IPS-20b (cell line): ENCODE data around the gene MBNL3.

ENCODE experiments used
- H3K27ac ChIP-seq: one replicate; pipeline ENCODE4 v1.5.1; 2013; ENCODE audit warnings: low read length
- H3K27me3 ChIP-seq: 2 replicates; pipeline ENCODE4 v1.6.1; 2013; ENCODE audit warnings: mild to moderate bottlenecking, low read length, inconsistent platforms; ENCODE audit not compliant: insufficient read depth
- H3K36me3 ChIP-seq: 2 replicates; pipeline ENCODE4 v1.6.1; 2013; ENCODE audit warnings: low read depth, mild to moderate bottlenecking, inconsistent platforms, low read length, moderate library complexity; ENCODE audit not compliant: insufficient read depth
- H3K4me1 ChIP-seq: 2 replicates; pipeline ENCODE4 v1.6.1; 2013; ENCODE audit warnings: mild to moderate bottlenecking, control low read depth, inconsistent platforms, low read length, moderate library complexity; ENCODE audit not compliant: insufficient read depth
- H3K4me3 ChIP-seq: 2 replicates; pipeline ENCODE4 v1.5.1; 2013; ENCODE audit warnings: mild to moderate bottlenecking, low read length, inconsistent platforms
- H3K9ac ChIP-seq: 2 replicates; pipeline ENCODE4 v1.6.1; 2013; ENCODE audit warnings: low read depth, mild to moderate bottlenecking, inconsistent platforms, low read length, moderate library complexity
- H3K9me3 ChIP-seq: 2 replicates; pipeline ENCODE4 v1.6.1; 2013; ENCODE audit warnings: mild to moderate bottlenecking, low read depth, low read length, inconsistent platforms; ENCODE audit not compliant: insufficient read depth

Gene MBNL3

GRCh38 chrX:132393085-132393484 is 95.8 kb downstream of the MBNL3 start:
- Histone ChIP-seq H3K9me3 (no peaks in the 10 kb centered on the region), H3K36me3 (no peaks in the 10 kb centered on the region), H3K4me3 (no peak overlapping the region), H3K27me3 (no peaks in the 10 kb centered on the region), H3K9ac (no peak overlapping the region), H3K27ac (no peak overlapping the region), H3K4me1 (no peaks in the 10 kb centered on the region)

- H3K36me3 ChIP-seq, result no peaks in the 10 kb centered on the region
- no peak overlapping the region for H3K4me3 ChIP-seq
- H3K27ac ChIP-seq, result no peak overlapping the region
- no peaks in the 10 kb centered on the region for H3K9me3 ChIP-seq
- no peaks in the 10 kb centered on the region for H3K27me3 ChIP-seq
- no peak overlapping the region for H3K9ac ChIP-seq
- no peaks in the 10 kb centered on the region for H3K4me1 ChIP-seq
These were observed 98.0 kb downstream of the MBNL3 start for GRCh38 chrX:132390792-132391191.

- H3K27me3 ChIP-seq, result no peaks in the 10 kb centered on the region
- H3K4me1 ChIP-seq, result no peaks in the 10 kb centered on the region
- H3K4me3 ChIP-seq, result no peak overlapping the region
- H3K27ac ChIP-seq, result no peak overlapping the region
- no peaks in the 10 kb centered on the region for H3K36me3 ChIP-seq
- H3K9me3 ChIP-seq, result no peaks in the 10 kb centered on the region
- H3K9ac ChIP-seq, result no peak overlapping the region
These were observed 99.4 kb downstream of the MBNL3 start for GRCh38 chrX:132389480-132389879.

GRCh38 chrX:132388371-132388770 is 100.5 kb downstream of the MBNL3 start:
- no peaks in the 10 kb centered on the region for H3K27me3 ChIP-seq
- no peaks in the 10 kb centered on the region for H3K9me3 ChIP-seq
- no peaks in the 10 kb centered on the region for H3K4me1 ChIP-seq
- H3K27ac ChIP-seq, result no peak overlapping the region
- H3K36me3 ChIP-seq, result no peaks in the 10 kb centered on the region
- H3K9ac ChIP-seq, result no peak overlapping the region
- no peak overlapping the region for H3K4me3 ChIP-seq

GRCh38 chrX:132384301-132384700 is 104.5 kb downstream of the MBNL3 start:
- H3K9ac ChIP-seq, result no peak overlapping the region
- H3K27ac ChIP-seq, result no peak overlapping the region
- H3K4me1 ChIP-seq, result no peaks in the 10 kb centered on the region
- H3K9me3 ChIP-seq, result no peaks in the 10 kb centered on the region
- no peak overlapping the region for H3K4me3 ChIP-seq
- H3K27me3 ChIP-seq, result no peaks in the 10 kb centered on the region
- no peaks in the 10 kb centered on the region for H3K36me3 ChIP-seq

- no peaks in the 10 kb centered on the region for H3K4me1 ChIP-seq
- H3K9ac ChIP-seq, result no peak overlapping the region
- H3K27me3 ChIP-seq, result no peaks in the 10 kb centered on the region
- no peaks in the 10 kb centered on the region for H3K9me3 ChIP-seq
- no peak overlapping the region for H3K4me3 ChIP-seq
- H3K36me3 ChIP-seq, result no peaks in the 10 kb centered on the region
- H3K27ac ChIP-seq, result no peak overlapping the region
These were observed 106.8 kb downstream of the MBNL3 start for GRCh38 chrX:132382068-132382467.

GRCh38 chrX:132378281-132378680 is 110.6 kb downstream of the MBNL3 start:
- Histone ChIP-seq H3K27me3 (no peaks in the 10 kb centered on the region), H3K9me3 (no peaks in the 10 kb centered on the region), H3K4me1 (no peaks in the 10 kb centered on the region), H3K36me3 (no peaks in the 10 kb centered on the region), H3K4me3 (no peak overlapping the region), H3K9ac (no peak overlapping the region), H3K27ac (no peak overlapping the region)

GRCh38 chrX:132375941-132376340 is 112.9 kb downstream of the MBNL3 start:
- H3K4me3 ChIP-seq, result no peak overlapping the region
- no peak overlapping the region for H3K27ac ChIP-seq
- no peak overlapping the region for H3K9ac ChIP-seq
- no peaks in the 10 kb centered on the region for H3K4me1 ChIP-seq
- H3K9me3 ChIP-seq, result no peaks in the 10 kb centered on the region
- 0 out of 2 replicates have a peak, but pooled peaks cover 3% of the 10 kb centered on the region for H3K27me3 ChIP-seq
- no peaks in the 10 kb centered on the region for H3K36me3 ChIP-seq

GRCh38 chrX:132373610-132374009 is 115.2 kb downstream of the MBNL3 start:
- no peaks in the 10 kb centered on the region for H3K36me3 ChIP-seq
- no peaks in the 10 kb centered on the region for H3K9me3 ChIP-seq
- H3K9ac ChIP-seq, result no peak overlapping the region
- H3K4me1 ChIP-seq, result no peaks in the 10 kb centered on the region
- H3K27ac ChIP-seq, result no peak overlapping the region
- H3K27me3 ChIP-seq, result peaks cover 26% of the 10 kb centered on the region
- H3K4me3 ChIP-seq, result no peak overlapping the region

GRCh38 chrX:132369617-132370326 is 119.1 kb downstream of the MBNL3 start:
- peaks cover 6% of the 10 kb centered on the region; the same call in 1 of the 2 replicates for H3K4me1 ChIP-seq
- no peaks in the 10 kb centered on the region for H3K36me3 ChIP-seq
- no peaks in the 10 kb centered on the region for H3K9me3 ChIP-seq
- no peak overlapping the region for H3K9ac ChIP-seq
- H3K4me3 ChIP-seq, result no peak overlapping the region
- H3K27ac ChIP-seq, result no peak overlapping the region
- peaks cover 62% of the 10 kb centered on the region for H3K27me3 ChIP-seq

- Histone ChIP-seq H3K27me3 (peaks cover 74% of the 10 kb centered on the region), H3K4me3 (no peak overlapping the region), H3K36me3 (no peaks in the 10 kb centered on the region), H3K9ac (no peak overlapping the region), H3K9me3 (no peaks in the 10 kb centered on the region), H3K27ac (no peak overlapping the region), H3K4me1 (peaks cover 6% of the 10 kb centered on the region; the same call in 1 of the 2 replicates)
These were observed 120.9 kb downstream of the MBNL3 start for GRCh38 chrX:132367984-132368383.

GRCh38 chrX:132367314-132367713 is 121.5 kb downstream of the MBNL3 start:
- no peak overlapping the region; the same call in 1 of the 2 replicates for H3K4me3 ChIP-seq
- no peaks in the 10 kb centered on the region for H3K9me3 ChIP-seq
- H3K27ac ChIP-seq, result no peak overlapping the region
- no peaks in the 10 kb centered on the region for H3K36me3 ChIP-seq
- H3K4me1 ChIP-seq, result peaks cover 6% of the 10 kb centered on the region; the same call in 1 of the 2 replicates
- no peak overlapping the region for H3K9ac ChIP-seq
- H3K27me3 ChIP-seq, result peaks cover 74% of the 10 kb centered on the region
